Neutrophil (primary cell): ENCODE measurements around the gene RRBP1.

ENCODE experiments used
- H3K27ac ChIP-seq: fragments of 200-600 bp; sonication (generic); 2 replicates; pipeline ENCODE4 v1.5.1; 2016; ENCODE audit warnings: mild to moderate bottlenecking, moderate library complexity
- H3K27me3 ChIP-seq: fragments of 200-600 bp; sonication (generic); 2 replicates; pipeline ENCODE4 v1.6.0; 2016; ENCODE audit warnings: mild to moderate bottlenecking
- H3K36me3 ChIP-seq: fragments of 200-600 bp; sonication (generic); 2 replicates; pipeline ENCODE4 v1.5.1; 2017
- H3K4me1 ChIP-seq, 2 experiments: fragments of 200-600 bp in 1 of 2; sonication (generic) in 1 of 2; 1 replicate in 1 of 2; 2 replicates in 1 of 2; pipeline versions ENCODE4 v1.5.1 to v1.6.1; 2013 to 2016; ENCODE audit warnings: low read depth in 1 of 2, low read length in 1 of 2, mild to moderate bottlenecking in 1 of 2, moderate library complexity in 1 of 2; ENCODE audit not compliant: control insufficient read depth in 1 of 2, insufficient read depth in 1 of 2
- H3K4me3 ChIP-seq, 2 experiments: fragments of 200-600 bp in 1 of 2; sonication (generic) in 1 of 2; 1 replicate in 1 of 2; 2 replicates in 1 of 2; pipeline ENCODE4 v1.5.1; 2013 to 2016; ENCODE audit warnings: low read depth in 1 of 2, low read length in 1 of 2, mild to moderate bottlenecking in 1 of 2, moderate library complexity in 1 of 2
- H3K9me3 ChIP-seq: fragments of 200-600 bp; sonication (generic); 2 replicates; pipeline ENCODE4 v1.5.1; 2016
- CTCF ChIP-seq: fragments of 200-600 bp; sonication (generic); IDR thresholded peaks from 2 replicates; pipeline ENCODE4 v1.5.1; 2016; ENCODE audit warnings: antibody characterized with exemption

Gene RRBP1

GRCh38 chr20:17629025-17629424 is 53.0 kb downstream of the RRBP1 start:
- peaks cover 9 to 11% of the 10 kb centered on the region in 2 experiments for H3K4me1 ChIP-seq

GRCh38 chr20:17628101-17628841 is 53.8 kb downstream of the RRBP1 start:
- H3K36me3 ChIP-seq = peaks cover 96% of the 10 kb centered on the region

More at GRCh38 chr20:17629025-17629424, 53.0 kb downstream of the RRBP1 start:
- Histone ChIP-seq H3K36me3 (peaks cover 96% of the 10 kb centered on the region), H3K27me3 (no peaks in the 10 kb centered on the region), H3K27ac (no peak overlapping the region), H3K9me3 (no peaks in the 10 kb centered on the region), H3K4me3 (no peak overlapping the region)
- no peak for TF ChIP-seq CTCF

GRCh38 chr20:17627101-17627955 is 54.7 kb downstream of the RRBP1 start:
- H3K9me3 ChIP-seq = no peaks in the 10 kb centered on the region
- peaks cover 96% of the 10 kb centered on the region for H3K36me3 ChIP-seq
- H3K27ac ChIP-seq = peak overlapping the region; percentile 50
- no peaks in the 10 kb centered on the region for H3K27me3 ChIP-seq
- TF ChIP-seq CTCF = no peak
- H3K4me1 ChIP-seq = peaks cover 9 to 11% of the 10 kb centered on the region in 2 experiments
- no peak overlapping the region for H3K4me3 ChIP-seq

More at GRCh38 chr20:17628101-17628841, 53.8 kb downstream of the RRBP1 start:
- Histone ChIP-seq H3K4me1 (peaks cover 9 to 11% of the 10 kb centered on the region in 2 experiments), H3K9me3 (no peaks in the 10 kb centered on the region), H3K27me3 (no peaks in the 10 kb centered on the region), H3K27ac (no peak overlapping the region), H3K4me3 (no peak overlapping the region)
- TF ChIP-seq CTCF = no peak

- H3K4me1 ChIP-seq = peaks cover 9 to 11% of the 10 kb centered on the region in 2 experiments
- no peak for TF ChIP-seq CTCF
- no peak overlapping the region for H3K27ac ChIP-seq
- peaks cover 96% of the 10 kb centered on the region for H3K36me3 ChIP-seq
- H3K9me3 ChIP-seq = no peaks in the 10 kb centered on the region
- no peak overlapping the region for H3K4me3 ChIP-seq
- H3K27me3 ChIP-seq = no peaks in the 10 kb centered on the region
These were observed 55.6 kb downstream of the RRBP1 start for GRCh38 chr20:17626217-17627007.

GRCh38 chr20:17625246-17626051 is 56.6 kb downstream of the RRBP1 start:
- peaks cover 96% of the 10 kb centered on the region for H3K36me3 ChIP-seq
- H3K27ac ChIP-seq = no peak overlapping the region
- H3K4me3 ChIP-seq = no peak overlapping the region
- H3K9me3 ChIP-seq = no peaks in the 10 kb centered on the region
- H3K27me3 ChIP-seq = no peaks in the 10 kb centered on the region
- H3K4me1 ChIP-seq = peaks cover 9 to 11% of the 10 kb centered on the region in 2 experiments
- TF ChIP-seq CTCF = no peak
